ENCODE data around the gene KCNIP1.

The KCNIP1 gene

DNA sequence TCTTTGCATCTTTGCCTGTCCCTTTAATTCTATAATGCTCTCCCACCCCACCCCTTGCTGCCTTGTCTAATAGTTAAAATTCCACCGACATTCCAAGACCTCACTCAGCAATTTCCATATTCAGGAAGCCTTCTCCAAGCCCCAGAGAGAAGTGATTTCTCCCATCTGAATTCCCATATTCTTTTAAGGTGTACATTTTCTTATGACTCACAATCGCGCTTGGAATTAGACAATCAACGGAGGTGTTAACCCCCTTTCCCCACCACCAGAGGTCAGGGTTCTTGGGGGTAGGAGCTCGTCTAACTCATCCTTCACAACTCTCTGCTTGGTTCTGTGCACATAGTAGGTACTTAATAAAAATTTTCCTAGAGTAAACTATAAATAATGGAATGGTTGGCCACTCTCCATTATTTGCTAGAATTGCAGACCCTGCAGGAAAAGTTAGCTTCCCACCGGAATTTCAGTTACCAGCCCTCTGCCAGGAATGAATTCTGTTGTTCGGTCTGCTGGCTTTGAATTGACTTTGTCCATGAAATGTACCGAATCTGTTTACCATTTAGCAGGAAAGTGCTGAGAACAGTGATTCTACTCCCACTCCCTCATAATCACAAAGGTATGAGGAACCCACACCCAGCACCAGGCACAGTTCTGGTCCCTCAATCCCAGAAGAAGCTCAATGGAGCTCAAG, 5.0 kb downstream of the KCNIP1 start:
- peak; percentile 74 for DNase-seq

DNA sequence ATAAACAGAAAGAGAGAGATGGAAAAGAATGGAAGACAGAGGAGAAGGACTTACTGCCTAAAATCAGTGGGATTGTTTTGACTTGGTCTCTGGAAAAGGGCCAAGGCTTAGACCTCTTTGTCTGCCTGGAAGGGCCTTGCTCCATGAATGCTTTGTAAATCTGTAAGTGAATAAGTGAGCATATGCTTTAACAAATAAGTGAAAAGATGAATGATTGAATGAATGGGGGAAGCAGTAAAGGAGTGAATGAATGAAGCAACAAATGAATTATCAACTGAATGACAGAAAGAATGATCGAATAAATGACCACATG, 5.5 kb downstream of the KCNIP1 start:
- peak; percentile 22 for DNase-seq

DNA sequence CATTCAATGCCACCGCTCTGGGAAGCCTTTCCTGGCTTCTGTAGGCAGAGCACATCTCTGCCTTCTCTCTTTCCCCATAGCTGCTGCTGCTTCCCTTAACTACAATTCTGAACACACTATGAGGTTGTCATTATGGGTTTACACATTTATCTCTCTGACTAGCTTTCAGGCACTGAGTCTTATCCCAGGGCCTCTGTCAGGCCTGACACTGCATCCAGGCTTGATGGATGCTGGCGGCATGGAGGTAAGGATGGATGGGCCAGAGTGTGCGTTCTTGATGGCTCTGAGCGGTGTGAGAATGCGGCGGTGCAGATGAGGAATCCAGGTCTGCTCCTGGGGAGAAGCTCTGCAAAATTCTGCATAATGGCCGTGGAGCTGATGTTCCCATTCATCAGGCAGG, 6.3 kb downstream of the KCNIP1 start:
- no peak for DNase-seq

DNA sequence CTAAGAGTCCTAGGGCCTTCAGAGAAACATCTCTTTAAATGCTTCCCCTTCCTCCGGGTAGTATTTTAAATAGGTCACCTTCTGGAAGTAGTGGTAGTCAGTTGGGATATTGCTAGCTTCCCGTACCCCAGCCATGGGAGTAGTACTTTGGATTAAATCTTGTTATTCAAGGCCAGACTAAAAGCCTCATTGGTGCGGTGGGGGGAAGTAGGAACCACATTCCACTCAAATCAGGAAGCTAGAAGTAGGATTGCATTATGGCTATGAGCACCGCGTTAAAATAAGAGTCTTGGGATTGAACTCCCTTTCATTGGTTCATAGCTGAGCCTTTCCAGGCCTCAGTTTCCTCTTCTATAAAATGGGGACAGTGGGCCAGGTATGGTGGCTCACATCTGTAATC, 6.7 kb downstream of the KCNIP1 start:
- DNase-seq, result no peak

DNA sequence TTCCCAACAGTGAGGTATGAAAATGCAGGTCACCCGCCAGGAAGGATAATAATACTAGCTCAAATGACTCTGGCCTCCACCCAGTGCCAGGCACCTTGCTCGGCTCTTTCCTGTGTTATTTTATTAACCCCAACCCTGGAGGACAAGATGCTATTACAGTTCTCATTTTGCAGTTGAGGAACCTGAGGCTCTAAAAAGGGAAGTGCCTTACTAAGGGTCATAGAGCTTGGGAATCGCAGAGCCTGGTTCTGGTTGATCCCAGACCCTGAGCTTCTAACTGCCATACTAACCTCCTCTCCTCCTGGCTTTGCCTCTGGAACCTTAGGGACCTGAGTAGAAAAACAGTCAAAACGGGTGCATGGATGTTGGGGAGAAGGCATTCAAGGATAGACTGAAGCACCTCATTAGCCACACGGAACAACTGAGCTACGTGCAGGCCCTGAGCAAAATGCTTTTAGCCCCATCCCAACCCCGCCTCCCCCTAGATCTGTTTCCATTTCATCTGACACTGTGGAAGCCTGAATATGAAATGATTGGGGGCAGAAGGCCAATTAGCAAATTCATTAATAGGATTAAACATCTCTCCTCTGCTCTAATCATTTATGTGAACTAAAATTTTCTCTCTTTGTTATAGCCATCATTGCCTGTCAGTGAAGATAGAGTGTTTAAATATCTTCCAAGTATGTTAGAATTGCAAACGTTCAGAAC, 7.9 kb downstream of the KCNIP1 start:
- no peak for DNase-seq

DNA sequence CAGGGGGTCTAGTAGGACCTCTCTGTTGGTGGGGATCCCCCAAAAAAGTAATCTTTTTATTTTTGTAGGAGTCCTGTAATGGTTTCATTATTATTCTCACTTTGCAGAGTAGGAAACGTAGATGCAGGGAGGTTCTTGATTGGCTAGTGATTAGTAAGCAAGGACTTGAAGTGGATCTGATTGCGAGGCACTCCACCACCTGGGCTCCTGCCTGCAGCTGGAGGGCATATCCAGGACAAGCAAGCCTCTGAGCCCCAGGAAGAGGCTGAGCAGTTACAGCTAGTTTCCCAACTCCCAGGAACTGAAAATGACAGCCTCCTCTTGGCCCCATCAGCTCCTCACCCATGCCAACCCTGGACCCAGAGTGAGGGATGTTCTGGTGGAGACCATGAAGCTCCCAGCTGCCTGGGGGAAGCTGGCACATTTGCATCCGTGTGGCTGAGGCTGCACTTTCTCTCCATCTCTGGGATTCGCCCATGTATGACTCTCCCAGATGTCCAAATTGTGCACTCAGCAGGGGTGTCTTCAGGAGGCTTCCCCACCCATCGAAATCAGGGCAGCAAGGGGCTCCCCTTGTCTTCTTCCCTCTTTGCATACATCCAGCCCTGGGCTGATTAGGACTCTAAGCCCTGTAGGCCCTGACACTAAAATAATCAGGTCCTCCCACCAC, 10.2 kb downstream of the KCNIP1 start:
- DNase-seq, result no peak

DNA sequence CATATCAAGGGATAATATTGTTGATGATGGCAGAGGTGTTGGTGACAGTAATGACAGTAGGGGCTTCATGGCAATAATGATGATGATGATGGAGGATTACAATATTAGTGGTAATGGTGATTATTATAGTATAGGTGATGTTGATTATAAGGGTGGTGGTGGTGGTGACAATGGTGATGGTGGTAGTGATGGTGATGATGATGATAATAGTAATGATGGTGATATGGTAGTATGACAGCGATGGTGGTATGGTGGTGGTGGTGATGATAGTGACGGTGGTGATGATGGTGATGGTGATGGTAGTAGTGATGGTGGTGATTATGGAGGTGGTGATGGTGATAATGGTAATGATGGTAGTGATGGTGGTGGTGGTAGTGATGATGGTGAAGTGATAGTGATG, 13.6 kb downstream of the KCNIP1 start:
- DNase-seq, result no peak

DNA sequence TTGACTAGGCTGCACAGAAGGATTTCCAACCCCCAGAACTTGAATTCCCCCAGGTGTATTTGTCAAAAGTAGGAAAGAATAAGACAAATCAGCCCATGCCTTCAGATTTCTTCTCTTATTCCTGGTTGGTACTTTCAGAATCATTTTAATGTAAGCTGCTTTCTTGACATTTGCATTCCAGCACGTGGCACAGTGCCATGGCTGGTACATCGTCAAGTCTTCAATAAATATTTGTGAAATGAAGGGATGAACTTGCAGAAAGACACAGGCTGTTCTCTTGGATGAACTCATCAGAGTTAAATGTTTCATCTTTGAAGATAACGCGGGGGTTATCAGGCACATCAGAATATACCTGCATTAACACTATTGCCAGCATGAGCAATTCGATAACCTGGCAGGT, 14.5 kb downstream of the KCNIP1 start:
- DNase-seq, result peak; percentile 29

DNA sequence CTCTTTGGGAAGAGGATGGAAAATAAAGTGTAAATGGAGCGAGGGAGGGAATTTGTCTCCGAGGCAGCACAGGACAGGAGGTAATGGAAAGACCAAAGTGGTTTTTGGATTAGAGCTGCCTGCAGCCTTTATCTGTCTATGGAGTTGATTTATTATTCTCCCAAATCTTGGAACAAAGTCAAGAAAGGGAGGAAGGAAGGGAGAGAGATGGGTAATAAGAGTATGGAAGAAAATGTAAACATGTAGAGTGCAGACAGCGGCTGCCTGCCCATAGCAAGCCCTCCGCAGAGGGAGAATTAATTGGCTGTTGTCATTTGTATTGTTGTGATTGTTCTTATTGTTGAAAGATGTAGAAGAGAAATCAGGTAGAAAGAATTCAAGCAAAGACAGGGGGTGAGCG, 15.7 kb downstream of the KCNIP1 start:
- peak; percentile 35 for DNase-seq

DNA sequence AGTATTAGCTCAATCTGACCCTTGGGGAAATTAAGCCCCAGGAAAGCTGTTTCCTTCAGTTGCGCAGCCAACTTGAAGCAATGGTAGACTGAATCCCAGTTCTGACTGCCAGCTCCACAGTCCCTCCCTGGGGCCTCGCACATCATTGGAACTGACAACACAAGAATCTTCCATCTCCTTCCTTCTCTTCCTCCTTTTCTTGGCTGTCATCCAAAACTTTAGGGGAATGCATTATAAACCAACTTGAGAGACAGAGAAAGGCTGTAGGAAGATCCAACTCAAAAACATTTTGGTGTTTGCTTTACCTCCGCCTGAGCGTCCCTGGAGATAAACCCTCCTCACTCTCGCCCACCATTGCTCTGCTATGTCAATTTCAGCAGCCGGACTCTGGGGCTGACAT, 16.6 kb downstream of the KCNIP1 start:
- DNase-seq, result peak; percentile 61

DNA sequence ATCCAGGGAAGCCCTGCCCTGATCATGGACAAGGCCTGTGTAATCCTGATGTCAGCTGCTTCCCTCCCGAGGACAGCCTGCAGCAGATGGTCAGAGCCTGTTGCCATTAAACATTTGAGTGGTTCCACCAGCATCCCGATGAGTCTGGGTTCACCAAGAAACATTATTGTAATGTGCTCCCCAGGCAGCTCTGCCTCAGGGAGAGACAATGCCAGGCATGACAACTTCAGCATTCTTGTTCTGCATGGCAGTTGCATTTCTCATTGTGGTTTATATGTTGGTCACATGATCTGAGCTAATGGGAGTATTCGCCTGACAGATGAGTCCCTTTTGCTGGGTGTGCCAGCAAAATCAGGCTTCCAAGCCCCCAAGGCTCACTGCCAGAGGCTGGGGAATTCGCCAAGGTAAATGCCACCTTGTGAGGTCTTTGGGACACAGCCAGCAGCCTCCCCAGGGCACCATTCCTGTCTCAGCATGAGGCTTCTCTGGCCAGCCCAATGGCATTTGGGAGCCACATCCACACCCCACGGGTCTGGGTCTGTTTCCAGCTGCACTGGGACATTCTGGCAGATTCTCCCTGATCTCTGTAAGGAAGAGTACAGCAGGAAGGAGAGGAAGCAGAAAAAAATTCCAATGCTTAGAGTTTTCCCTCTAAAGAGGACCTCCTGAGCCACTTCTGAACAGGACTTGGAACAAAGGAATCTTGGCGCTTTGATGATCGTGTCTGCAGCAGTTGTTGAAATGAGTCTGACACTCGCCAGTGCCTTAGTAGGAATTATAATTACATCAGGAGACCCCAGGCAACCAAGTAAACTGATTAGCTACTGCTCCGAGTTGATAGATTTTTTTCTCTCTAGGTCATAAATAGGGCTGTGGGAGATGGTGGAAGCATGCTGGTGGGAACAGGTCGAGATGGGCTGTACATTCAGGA, 18.7 kb downstream of the KCNIP1 start:
- DNase-seq, result peak; percentile 97

DNA sequence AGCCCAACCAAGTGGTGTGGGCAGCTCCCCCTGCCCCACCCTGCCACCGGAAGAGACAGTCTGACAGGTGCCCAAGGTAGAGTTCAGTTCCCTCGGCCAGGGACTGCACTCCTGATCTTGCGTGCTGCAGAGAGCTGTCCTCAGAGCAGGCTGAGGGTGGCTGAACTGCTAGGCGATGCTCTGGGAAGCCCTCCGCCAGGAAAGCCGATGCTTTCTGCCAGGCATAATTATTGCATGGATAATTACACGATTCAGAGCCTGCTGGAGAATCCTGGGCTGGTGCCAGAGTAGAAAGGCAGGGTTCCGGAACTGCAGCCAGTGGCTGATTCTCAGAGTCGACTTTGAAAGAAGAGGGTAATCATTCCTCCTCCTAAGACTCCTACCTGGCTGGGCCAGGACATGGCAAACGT, 19.3 kb downstream of the KCNIP1 start:
- no peak for DNase-seq

DNA sequence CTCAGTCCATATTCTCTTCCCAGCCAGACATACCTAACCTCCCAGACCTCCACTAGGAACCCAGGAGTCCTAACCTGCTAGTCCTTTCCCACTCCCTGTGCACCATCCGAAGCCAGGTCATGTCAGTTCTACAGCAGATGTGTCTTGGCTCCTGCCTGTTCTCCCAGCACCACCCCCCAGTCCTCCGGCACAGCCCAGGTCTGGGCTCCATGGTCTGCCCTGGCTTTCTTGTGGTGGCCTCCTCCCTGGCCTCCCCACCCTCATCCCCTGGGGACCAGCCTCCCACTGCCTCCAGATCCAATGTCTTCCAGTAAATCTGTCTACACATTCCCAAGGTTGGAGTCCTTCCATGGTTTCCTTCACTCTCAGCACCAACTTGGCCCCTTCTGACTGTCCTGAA, 20.0 kb downstream of the KCNIP1 start:
- DNase-seq, result no peak

DNA sequence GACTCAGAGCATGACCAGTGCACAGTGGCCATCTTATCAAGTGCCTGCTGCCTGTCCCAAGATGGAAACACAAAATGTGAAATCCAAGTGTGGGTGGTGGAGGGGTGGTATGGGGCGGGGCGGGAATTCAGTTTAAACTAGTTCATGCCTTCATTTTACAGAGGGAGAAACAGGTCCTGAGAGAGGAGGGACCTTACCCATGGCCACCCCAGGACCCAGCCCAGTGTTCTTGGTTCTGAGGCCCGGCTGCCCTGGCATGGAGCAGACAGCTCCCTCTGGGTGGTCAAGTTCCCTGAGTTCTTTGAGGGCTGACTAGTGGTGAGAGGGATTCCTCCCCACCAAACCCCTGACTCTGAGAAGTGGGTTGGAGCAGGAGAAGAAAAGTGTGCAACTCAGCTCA, 20.8 kb downstream of the KCNIP1 start:
- DNase-seq, result no peak

DNA sequence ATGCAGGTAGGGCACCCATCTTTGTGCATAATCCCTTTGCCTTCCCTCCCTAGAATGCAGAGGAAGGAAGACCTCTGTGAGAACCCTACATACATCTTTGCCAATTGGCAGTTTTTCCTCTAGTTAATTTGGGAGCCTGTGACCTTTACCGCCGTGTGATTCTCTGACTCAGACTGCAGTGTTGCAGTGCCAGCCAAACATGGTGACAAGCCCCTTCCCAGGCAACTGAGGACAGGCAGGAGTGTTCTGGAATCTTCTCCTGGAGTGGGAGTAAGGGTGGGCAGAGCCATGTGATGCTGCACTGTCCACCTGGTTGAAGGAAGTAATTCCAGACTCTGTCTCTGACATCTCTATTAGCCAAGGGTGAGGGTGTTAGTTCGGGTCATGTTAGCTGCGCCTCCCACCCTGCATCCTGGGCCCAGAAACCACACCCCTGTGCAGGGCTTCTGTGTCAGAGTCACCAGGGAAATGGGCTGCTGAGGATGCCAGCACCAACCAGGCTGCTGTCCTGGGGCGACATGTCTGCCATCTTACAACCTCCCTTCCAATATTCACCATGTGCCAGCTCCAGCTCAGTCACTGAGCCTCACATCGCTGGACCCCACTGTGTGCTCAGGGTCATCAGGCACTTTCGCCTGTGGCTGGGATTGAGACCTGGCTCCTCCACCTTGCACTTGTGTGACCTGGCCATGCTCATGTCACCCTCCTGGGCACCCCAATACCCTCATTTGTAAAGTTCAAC, 21.8 kb downstream of the KCNIP1 start:
- no peak for DNase-seq

DNA sequence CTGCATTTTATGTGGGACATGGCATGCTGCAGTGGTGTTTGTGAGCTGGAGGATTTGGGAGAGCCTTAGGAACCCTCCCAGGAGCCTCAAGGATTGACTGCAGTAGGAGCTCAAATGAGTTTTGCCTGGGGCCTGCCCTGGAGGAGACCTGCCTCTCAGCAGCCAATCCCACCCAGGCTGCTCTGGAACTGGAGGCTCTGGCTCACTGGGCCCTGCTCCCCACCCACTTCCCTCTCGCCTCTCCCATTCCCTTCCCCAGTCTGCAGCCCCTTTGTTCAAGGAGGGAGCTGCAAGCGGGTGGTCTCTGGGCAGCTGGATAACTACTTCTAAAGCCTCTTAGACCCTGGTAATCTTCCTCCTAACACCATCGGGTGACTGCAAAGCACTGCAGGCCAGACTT, 24.2 kb downstream of the KCNIP1 start:
- DNase-seq, result no peak

DNA sequence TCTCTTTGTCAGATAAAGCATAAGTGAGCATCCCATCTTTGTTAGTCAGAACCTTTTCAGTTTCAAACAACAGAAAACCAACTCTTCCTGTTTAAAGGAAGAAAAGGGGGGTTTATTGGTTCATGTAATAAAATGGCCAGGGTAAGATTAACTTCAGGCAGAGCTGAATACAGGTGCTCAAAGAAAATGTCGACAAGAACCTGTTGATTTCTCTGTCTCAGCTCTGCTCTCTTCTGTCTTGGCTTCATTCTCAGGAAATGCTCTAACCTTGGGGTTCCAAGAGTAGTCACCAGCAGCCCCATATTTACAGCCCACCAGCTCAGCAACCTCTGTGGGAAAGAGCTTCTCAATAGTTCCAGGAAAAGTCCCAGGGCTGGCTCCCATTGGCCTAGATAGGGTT, 25.2 kb downstream of the KCNIP1 start:
- DNase-seq, result no peak

DNA sequence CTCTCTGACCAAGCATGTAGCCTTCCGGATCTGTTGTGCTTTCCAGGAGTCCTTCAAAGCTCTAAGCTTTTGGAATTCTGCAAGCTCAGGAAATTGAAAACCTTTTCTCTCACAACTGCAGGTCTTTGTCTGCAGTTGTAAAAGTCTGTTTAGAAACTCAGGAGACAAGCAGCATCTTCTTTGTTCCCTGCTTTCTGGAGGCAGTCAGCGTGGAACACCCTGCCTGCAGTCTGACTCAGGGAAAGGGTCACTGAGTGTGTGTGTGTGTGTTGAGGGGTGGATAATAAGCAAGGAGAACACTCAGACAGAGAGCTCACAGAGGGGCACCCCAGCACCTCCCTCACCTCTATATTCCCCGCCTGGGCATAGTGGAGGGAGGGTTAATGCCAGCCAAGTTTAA, 29.1 kb downstream of the KCNIP1 start:
- no peak for DNase-seq

DNA sequence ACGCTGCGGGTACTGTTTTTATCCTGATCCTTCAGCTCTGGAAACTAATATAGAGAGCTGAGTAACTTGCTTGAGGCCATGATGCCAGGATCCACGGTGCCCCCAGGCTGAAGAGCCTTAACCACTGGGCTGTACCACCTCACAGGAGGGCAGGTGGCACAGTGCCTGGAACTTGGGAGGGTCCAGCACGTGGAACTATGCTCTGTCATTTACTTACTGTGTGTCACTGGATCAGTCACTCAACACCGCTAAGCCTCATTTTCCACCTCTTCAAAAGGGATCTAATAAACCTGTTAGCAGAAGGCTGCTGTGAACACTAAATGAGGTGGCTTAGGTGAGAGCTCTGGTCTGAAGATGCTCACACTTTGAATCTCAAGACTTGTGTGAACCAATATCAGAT, 29.6 kb downstream of the KCNIP1 start:
- DNase-seq, result no peak

DNA sequence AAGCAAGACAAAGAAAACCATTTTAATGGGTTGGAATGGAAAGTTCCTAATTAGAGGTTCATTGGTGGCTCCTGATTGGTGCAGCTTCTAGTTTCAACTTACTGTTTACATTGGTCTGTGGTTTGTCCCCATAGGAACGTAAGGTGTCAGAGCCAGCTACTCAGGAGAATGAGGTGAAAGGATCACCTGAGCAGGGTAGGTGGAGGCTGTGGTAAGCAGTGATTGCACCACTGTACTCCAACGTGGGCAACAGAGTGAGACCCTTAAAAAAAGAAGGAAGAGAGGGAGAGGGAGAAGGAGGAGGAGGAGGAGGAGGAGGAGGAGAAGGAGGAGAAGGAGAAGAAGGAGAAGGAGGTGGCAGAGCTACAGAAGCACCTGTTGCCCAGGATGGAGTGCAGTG, 30.4 kb downstream of the KCNIP1 start:
- DNase-seq, result no peak

DNA sequence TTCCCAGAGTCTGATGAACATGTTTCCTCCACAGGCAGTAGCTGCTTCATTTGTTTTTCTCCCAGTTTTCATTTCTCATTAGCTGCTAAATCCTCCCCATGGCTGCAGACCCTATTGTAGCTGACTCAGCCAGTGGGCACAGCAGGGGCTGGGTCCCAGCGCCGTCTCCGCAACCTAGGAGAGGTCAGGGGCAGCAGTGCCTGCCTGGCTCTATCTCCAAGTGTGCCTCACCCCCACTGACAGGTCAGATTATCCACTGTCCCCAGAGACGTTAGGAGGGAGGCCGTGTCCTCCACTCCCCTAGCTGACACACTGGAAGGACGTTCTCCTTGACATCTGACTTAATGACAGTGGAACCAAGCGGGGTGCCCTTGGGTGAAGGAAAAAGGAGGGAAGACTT, 31.1 kb downstream of the KCNIP1 start:
- no peak for DNase-seq

DNA sequence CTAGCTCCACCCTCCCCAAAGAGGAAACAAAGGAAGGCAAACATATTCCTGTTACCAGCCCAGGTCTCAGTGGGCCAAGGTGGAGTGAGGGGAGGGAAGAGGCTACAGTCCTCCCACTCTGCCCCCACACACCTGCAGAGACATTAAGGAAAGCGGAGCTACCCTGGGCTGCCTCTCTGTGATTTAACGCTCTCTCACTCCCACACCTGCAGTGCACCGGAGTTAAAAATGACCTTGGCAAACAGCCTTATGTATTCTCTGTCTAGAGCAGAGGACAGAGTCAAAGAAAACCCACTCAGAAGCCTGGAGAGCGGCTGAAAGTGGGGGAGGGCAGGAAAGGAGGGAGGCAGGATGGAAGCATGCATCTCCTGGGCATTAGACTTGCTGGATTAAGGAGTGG, 32.7 kb downstream of the KCNIP1 start:
- no peak for DNase-seq
